A549 (cell line): ENCODE data around the gene PNN. TPM values are rescaled to one million over a fixed set of nuclear protein-coding genes. Genes with fewer than 3 reads are reported as not detected.

Experiments
- ATAC-seq, 2 experiments: fragments of 200-7000 bp in 1 of 2; fragments of >200 bp in 1 of 2; cut with Nextera tagmentation in 1 of 2; cut with Tn5 transposase in 1 of 2; 3 replicates each; pipeline versions ENCODE4 v1.8.0 to v1.9.1; 2018 to 2020; ENCODE audit warnings: mild to moderate bottlenecking in 1 of 2, moderate library complexity in 1 of 2
- CTCF ChIA-PET: fragments of 300-600 bp; sonication (Branson Sonifier 250); formaldehyde crosslinking; extraction: SDS; loops from one replicate; lab custom pipeline; 2021; ENCODE audit warnings: antibody characterized with exemption, inconsistent platforms; lab: Yijun Ruan, JAX
- POLR2A ChIA-PET: fragments of 350-600 bp; formaldehyde crosslinking; extraction: SDS; loops from one replicate; lab custom pipeline; 2021; ENCODE audit warnings: antibody characterized with exemption, inconsistent platforms; lab: Yijun Ruan, JAX
- DNase-seq, 2 experiments: peaks; one replicate each; pipeline versions ENCODE4 v3.0.0 to v3.0.0-alpha.2; 2011 to 2016; ENCODE audit warnings: low read depth in 1 of 2, low spot score in 1 of 2
- FAIRE-seq: peaks from 2 replicates; lab custom pipeline; 2011; peaks lifted over from hg19 to GRCh38; lab: Jason Lieb, UNC
- H3K27ac ChIP-seq, 2 experiments: fragments of >200 bp; sonication (Bioruptor Twin); formaldehyde crosslinking; 3 replicates each; pipeline ENCODE4 v1.5.1; 2016 to 2017
- H3K4me1 ChIP-seq: fragments of >200 bp; sonication (Bioruptor Twin); formaldehyde crosslinking; 3 replicates; pipeline ENCODE4 v1.6.1; 2016
- H3K4me2 ChIP-seq: fragments of >200 bp; sonication (Bioruptor Twin); formaldehyde crosslinking; 3 replicates; pipeline ENCODE4 v1.6.1; 2016
- H3K4me3 ChIP-seq: fragments of >200 bp; sonication (Bioruptor Twin); formaldehyde crosslinking; 3 replicates; pipeline ENCODE4 v1.5.1; 2016
- H3K9me3 ChIP-seq: fragments of >200 bp; sonication (Bioruptor Twin); formaldehyde crosslinking; 3 replicates; pipeline ENCODE4 v1.6.1; 2016
- BHLHE40 ChIP-seq: IDR thresholded peaks from 2 replicates; pipeline ENCODE4 v1.6.1; 2012; ENCODE audit warnings: low read depth, low read length, inconsistent platforms
- CEBPB ChIP-seq, 2 experiments: fragments of >200 bp in 1 of 2; sonication (Bioruptor Twin) in 1 of 2; formaldehyde crosslinking in 1 of 2; IDR thresholded peaks; 2 replicates each; pipeline ENCODE4 v1.6.1; 2012 to 2016
- CHD2 ChIP-seq: fragments of 150-350 bp; IDR thresholded peaks from 2 replicates; pipeline ENCODE4 v1.6.1; 2014; ENCODE audit warnings: low read length; ENCODE audit not compliant: partially characterized antibody
- EHMT2 ChIP-seq: fragments of 200-600 bp; sonication (generic); IDR thresholded peaks from 2 replicates; pipeline ENCODE4 v1.6.1; 2016; ENCODE audit warnings: antibody characterized with exemption, low read depth, mild to moderate bottlenecking, moderate library complexity
- FOSB ChIP-seq: fragments of 250-450 bp; sonication (Bioruptor Pico); IDR thresholded peaks from 2 replicates; pipeline ENCODE4 v1.5.0; 2020; ENCODE audit warnings: mild to moderate bottlenecking, moderate library complexity
- HEYL ChIP-seq: fragments of 250-450 bp; sonication (Bioruptor Pico); IDR thresholded peaks from 2 replicates; pipeline ENCODE4 v1.8.0; 2021; ENCODE audit warnings: mild to moderate bottlenecking, moderate library complexity
- HOXA7 ChIP-seq: fragments of 250-450 bp; sonication (Bioruptor Pico); IDR thresholded peaks from 2 replicates; pipeline ENCODE4 v1.5.0; 2020; ENCODE audit warnings: mild to moderate bottlenecking, moderate library complexity
- JUN ChIP-seq, 2 experiments: fragments of >200 bp; sonication (Bioruptor Twin); formaldehyde crosslinking; IDR thresholded peaks; 2 replicates in 1 of 2; 3 replicates in 1 of 2; pipeline ENCODE4 v1.6.1; 2016 to 2017
- PBX3 ChIP-seq: IDR thresholded peaks from 2 replicates; pipeline ENCODE4 v1.6.1; 2012
- PHF8 ChIP-seq: fragments of 200-600 bp; sonication (generic); IDR thresholded peaks from 2 replicates; pipeline ENCODE4 v1.6.1; 2016; ENCODE audit warnings: low read depth, mild to moderate bottlenecking, antibody characterized with exemption, moderate library complexity, borderline replicate concordance
- POLR2A ChIP-seq: IDR thresholded peaks from 2 replicates; pipeline ENCODE4 v1.6.1; 2012; ENCODE audit warnings: mild to moderate bottlenecking, low read length
- POLR2AphosphoS2 ChIP-seq: conservative IDR thresholded peaks from 2 replicates; pipeline ENCODE4 v1.6.1; 2012; ENCODE audit warnings: low read length, improper control_type of control experiment, inconsistent platforms
- RARB ChIP-seq: fragments of 250-450 bp; sonication (Bioruptor Pico); IDR thresholded peaks from 2 replicates; pipeline ENCODE4 v1.8.0; 2021; ENCODE audit warnings: mild to moderate bottlenecking, moderate library complexity
- SREBF2 ChIP-seq: fragments of 450-650 bp; IDR thresholded peaks from 2 replicates; pipeline ENCODE4 v1.6.1; 2014; ENCODE audit warnings: mild to moderate bottlenecking, moderate library complexity
- TFCP2L1 ChIP-seq: fragments of 250-450 bp; sonication (Bioruptor Pico); IDR thresholded peaks from 2 replicates; pipeline ENCODE4 v1.5.0; 2021; ENCODE audit warnings: mild to moderate bottlenecking
- TP53 ChIP-seq: fragments of 250-450 bp; sonication (Bioruptor Pico); IDR thresholded peaks from 2 replicates; pipeline ENCODE4 v1.5.0; 2021; ENCODE audit warnings: mild to moderate bottlenecking, moderate library complexity
- ZSCAN20 ChIP-seq: fragments of 250-450 bp; sonication (Bioruptor Pico); IDR thresholded peaks from 2 replicates; pipeline ENCODE4 v1.8.0; 2022; ENCODE audit warnings: mild to moderate bottlenecking, moderate library complexity
- WGBS: methylation state at CpG from one replicate; pipeline ENCODE4 v1.1.6; 2017; ENCODE audit errors: missing lambda C conversion rate; 5-methylcytosine and 5-hydroxymethylcytosine counted together
- polyA plus RNA-seq, 4 experiments: library from polyadenylated mRNA; depleted of rRNA in 3 of 4; stranded (reverse); fragments of >200 nt; fragmentation: RNase III in 1 of 4; extraction: RNeasy Plus Mini Kit Qiagen cat#74134 plus additional on column Dnase treatment in 1 of 4; gene quantifications; 2 replicates in 3 of 4; 3 replicates in 1 of 4; pipeline ENCODE4 v1.2.3, GENCODE V29; 2011 to 2017
- TF ChIP-seq, protein P1 (sequence below): fragments of 150-350 bp; IDR thresholded peaks from 2 replicates; pipeline ENCODE4 v1.6.1; 2014; ENCODE audit warnings: low read depth, mild to moderate bottlenecking, low read length
- TF ChIP-seq, protein P2 (sequence below): fragments of 250-450 bp; sonication (Bioruptor Pico); IDR thresholded peaks from 2 replicates; pipeline ENCODE4 v1.5.0; 2020; ENCODE audit warnings: low read depth, mild to moderate bottlenecking, moderate library complexity

PNN gene
- polyA plus RNA-seq, 2 of the 4 experiments (the other 2 are of a cell fraction), result 50.1 to 117 TPM

GRCh38 chr14:39184628-39185255, 9.7 kb downstream of the PNN start:
- CTCF ChIA-PET, result interaction anchor here (0.6 to 1.1 kb wide), 3 partner anchors 47 to 184 kb away, joined by 3 read pairs; partner anchors contain the start of gene SEC23A
- FAIRE-seq, result no peak

DNA sequence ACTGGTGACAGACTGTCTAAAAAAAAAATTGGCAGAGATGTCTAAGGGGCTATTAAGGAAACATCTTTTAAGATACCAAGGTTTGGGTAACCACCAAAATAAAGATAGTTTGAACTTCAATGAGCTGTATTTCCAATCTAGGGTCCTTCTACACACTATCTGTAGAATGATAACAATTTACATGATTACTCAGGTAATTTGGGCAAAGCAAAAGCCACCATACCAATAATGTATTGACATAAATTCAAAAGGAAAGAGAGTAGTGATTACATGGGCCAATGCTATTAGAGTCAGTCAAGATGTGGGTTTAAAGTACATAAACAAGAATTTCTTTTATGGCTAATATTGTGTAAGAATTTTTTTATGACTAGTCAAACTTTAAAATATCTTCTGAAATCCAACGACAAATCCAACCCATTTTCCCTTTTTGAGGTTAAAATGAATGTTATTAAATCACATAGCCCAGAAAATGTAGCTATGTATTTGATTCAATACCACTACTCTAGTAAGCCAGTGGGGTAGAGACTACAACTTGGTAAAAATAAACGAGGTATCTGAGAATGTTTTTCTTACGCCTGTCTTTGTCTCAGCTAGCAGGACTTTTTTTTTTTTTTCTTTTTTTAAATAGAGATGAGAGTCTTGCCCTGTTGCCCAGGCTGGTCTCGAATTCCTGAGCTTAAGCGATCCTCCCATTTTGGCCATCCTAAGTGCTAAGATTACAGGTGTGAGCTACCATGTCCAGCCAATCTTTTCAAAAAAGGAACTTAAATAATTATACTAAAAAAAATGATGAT, 10.4 kb downstream of the PNN start:
- TF ChIP-seq, protein P1, sequence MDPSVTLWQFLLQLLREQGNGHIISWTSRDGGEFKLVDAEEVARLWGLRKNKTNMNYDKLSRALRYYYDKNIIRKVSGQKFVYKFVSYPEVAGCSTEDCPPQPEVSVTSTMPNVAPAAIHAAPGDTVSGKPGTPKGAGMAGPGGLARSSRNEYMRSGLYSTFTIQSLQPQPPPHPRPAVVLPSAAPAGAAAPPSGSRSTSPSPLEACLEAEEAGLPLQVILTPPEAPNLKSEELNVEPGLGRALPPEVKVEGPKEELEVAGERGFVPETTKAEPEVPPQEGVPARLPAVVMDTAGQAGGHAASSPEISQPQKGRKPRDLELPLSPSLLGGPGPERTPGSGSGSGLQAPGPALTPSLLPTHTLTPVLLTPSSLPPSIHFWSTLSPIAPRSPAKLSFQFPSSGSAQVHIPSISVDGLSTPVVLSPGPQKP, result no peak
- TF ChIP-seq HEYL (CRISPR knock-in tag) (no peak), POLR2A (no peak), TFCP2L1 (peak; percentile 3; the same call in 1 of the 2 replicates), PBX3 (no peak), CEBPB (IDR thresholded peaks at IDR 0.05) (no peak), CHD2 (no peak), RARB (CRISPR knock-in tag) (peak; percentile 85), HOXA7 (CRISPR knock-in tag) (peak; percentile 62; the same call in 1 of the 2 replicates)
- DNase-seq (no peak), FAIRE-seq (no peak), ATAC-seq (peak in 1 of 2 experiments; percentile 2; a peak in 1 of 6 replicates)
- ChIA-PET CTCF (interaction anchor here (0.6 to 1.1 kb wide), 4 partner anchors 47 to 183 kb away, joined by 3 read pairs; partner anchors contain the start of gene SEC23A), POLR2A (interaction anchor here (1.1 to 1.8 kb wide), 4 partner anchors 10 to 81 kb away, joined by 4 to 15 read pairs (median 6); partner anchors contain the start of genes PNN and TRAPPC6B)
- Histone ChIP-seq H3K9me3 (no peaks in the 10 kb centered on the region), H3K4me2 (no peak overlapping the region), H3K27ac (no peak overlapping the region), H3K4me1 (peaks cover 10% of the 10 kb centered on the region; the same call in 2 of the 3 replicates), H3K4me3 (no peak overlapping the region)
- WGBS, result 78% methylated on average over 5 of the region's 5 CpGs

More at GRCh38 chr14:39184628-39185255, 9.7 kb downstream of the PNN start:
- H3K4me2 ChIP-seq, result no peak overlapping the region
- 89% methylated on average over 4 of the region's 4 CpGs for WGBS
- H3K4me1 ChIP-seq, result peaks cover 10% of the 10 kb centered on the region; the same call in 2 of the 3 replicates
- no peak overlapping the region for H3K27ac ChIP-seq
- 0 out of 2 replicates have a peak, but pooled peaks have one; percentile 25 for TF ChIP-seq TP53
- TF ChIP-seq EHMT2, result no peak
- no peak for TF ChIP-seq PHF8
- H3K9me3 ChIP-seq, result no peaks in the 10 kb centered on the region
- DNase-seq, result no peak
- no peak overlapping the region for H3K4me3 ChIP-seq
- POLR2A ChIA-PET, result interaction anchor here (1.1 to 1.8 kb wide), 3 partner anchors 10 to 19 kb away, joined by 4 to 15 read pairs (median 9); partner anchors contain the start of genes PNN and TRAPPC6B
- ATAC-seq, result no peak

DNA sequence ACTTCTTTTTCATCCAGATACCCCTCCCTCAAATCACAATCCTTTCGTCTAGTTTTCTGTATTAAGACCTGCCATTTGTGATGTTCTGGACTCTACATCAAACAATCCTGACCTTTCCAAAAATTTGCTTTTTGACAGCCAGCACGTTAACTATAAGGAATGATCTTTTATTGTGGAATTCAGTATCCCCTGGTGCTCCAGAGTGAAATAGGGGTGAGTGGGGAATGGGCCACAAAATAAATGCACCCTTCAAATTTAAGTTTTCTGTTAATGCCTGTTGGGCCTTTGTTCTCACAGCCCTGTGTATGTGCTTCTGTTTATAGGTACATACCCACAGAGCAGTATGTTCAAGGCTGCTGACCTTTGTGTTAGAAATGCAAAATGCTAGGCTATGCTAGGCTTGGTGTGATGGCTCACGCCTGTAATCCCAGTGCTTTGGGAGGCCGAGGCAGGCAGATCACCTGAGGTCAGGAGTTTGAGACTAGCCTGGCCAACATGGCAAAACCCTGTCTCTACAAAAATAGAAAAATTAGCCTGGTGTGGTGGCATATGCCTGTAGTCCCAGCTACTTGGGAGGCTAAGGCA, 12.0 kb downstream of the PNN start:
- POLR2A ChIA-PET, result interaction anchor here (0.7 kb wide), 1 partner anchor 139 kb away, joined by 3 read pairs; no protein-coding TSS in a partner anchor
- ATAC-seq (peak; percentile 20 to 43; a peak in 3 of 6 replicates), FAIRE-seq (no peak), DNase-seq (no peak)
- Histone ChIP-seq H3K9me3 (no peaks in the 10 kb centered on the region), H3K4me1 (no peaks in the 10 kb centered on the region), H3K27ac (no peak overlapping the region), H3K4me3 (no peak overlapping the region), H3K4me2 (no peak overlapping the region)
- CTCF ChIA-PET, result no interaction called here
- WGBS, result 85% methylated on average over 4 of the region's 4 CpGs
- TF ChIP-seq SREBF2, result no peak
- TF ChIP-seq PHF8, result no peak
- TF ChIP-seq JUN (IDR thresholded peaks at IDR 0.05), result no peak
- no peak for TF ChIP-seq BHLHE40
- TF ChIP-seq, protein P2, sequence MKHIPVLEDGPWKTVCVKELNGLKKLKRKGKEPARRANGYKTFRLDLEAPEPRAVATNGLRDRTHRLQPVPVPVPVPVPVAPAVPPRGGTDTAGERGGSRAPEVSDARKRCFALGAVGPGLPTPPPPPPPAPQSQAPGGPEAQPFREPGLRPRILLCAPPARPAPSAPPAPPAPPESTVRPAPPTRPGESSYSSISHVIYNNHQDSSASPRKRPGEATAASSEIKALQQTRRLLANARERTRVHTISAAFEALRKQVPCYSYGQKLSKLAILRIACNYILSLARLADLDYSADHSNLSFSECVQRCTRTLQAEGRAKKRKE (CRISPR knock-in tag), result no peak
- TF ChIP-seq FOSB, result no peak
- no peak for TF ChIP-seq TFCP2L1
- TF ChIP-seq ZSCAN20 (CRISPR knock-in tag), result no peak
- TF ChIP-seq POLR2AphosphoS2, result peak; percentile 53; the same call in 1 of the 2 replicates
